GM19043 (cell line): Measurements from ENCODE around the gene MCL1.
"Not testable (repeated sequence)": the region's sequence is repeated elsewhere in the genome, so short reads cannot be mapped to it uniquely, and the experiment has no call there.

Experiments
- ATAC-seq: cut with Tn5 transposase; IDR thresholded peaks from one replicate; pipeline ENCODE4 v1.9.1; 2021; ENCODE audit warnings: low read depth; ENCODE audit not compliant: unreplicated experiment

The MCL1 gene

DNA sequence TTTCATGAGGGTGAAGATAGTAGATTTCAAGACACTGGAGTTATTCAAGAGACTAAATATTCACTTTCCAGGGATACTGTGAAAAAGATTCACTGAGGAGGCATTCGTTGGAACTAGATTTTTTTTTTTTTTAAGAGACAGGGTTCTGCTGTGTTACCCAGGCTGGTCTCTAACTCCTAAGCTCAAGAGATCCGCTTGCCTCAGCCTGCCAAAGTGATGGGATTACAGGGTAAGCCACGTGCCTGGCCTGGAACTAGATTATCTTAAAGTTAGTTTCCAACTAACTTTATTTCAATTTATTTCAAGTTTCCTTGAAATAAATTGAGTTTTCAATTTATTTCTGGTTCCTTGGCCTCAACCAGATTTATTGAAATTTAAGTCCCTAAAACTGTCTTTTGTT is 24.3 kb upstream of the MCL1 start:
- ATAC-seq = no peak

DNA sequence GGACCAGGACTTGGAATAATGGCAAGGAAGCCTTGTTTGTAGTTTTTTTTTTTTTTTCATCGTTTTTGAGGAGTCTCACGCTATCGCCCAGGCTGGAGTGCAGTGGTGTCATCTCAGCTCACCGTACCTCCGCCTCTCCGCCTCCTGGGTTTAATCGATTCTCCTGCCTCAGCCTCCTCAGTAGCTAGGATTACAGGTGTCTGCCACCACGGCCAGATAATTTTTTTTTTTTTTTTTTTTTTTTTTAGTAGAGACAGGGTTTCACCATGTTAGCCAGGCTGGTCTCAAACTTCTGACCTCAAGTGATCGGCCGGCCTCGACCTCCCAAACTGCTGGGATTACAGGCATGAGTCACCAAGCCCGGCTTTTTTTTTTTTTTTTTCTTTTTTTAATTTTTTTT is 23.0 kb upstream of the MCL1 start:
- not testable (repeated sequence) for ATAC-seq

DNA sequence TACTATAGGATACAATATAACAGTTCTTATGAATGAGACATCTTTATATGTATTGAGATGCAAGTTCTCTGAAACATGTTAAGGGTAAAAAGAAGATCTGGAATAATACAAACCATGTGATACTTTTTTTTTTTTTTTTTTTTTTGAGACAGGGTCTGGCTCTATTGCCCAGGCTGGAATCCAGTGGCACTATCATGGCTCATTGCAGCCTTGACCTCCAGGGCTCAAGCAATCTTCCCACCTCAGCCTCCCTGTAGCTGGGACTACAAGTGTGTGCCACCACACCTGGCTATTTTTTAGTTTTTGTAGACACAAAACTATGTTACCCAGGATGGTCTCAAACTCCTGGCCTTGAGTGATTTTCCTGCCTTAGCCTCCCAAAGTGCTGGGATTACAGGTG is 22.1 kb upstream of the MCL1 start:
- no peak for ATAC-seq

DNA sequence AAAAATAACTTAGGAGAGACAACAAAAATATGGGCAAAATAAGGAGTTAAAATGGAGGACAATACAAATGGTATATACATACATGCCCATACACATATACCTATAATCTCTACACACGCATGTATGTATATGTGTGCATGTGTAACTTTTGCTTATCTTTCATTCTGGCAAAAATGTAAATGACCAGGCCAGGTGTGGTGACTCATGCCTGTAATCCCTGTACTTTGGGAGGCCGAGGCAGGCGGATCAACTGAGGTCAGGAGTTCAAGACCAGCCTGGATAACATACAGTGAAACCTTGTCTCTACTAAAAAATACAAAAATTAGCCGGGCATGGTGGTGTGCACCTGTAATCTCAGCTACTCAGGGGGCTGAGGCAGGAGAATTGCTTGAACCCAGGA is 18.9 kb upstream of the MCL1 start:
- not testable (repeated sequence) for ATAC-seq

DNA sequence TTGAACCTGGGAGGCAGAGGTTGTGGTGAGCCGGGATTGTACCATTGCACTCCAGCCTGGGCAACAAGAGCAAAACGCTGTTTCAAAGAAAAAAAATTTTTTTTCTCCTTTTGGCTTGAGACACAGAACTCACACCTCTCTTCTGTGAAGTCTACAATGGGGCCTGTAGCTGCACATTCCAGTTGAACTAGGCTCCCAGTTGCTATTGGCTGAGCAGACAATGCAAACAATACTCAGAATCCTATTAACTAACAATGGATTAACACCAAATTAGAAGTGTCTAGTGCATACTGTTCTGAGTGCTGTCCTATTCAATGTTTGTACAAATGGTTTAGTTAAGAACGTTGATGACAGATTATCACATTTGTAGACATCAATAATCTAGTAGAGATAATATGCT is 17.6 kb upstream of the MCL1 start:
- ATAC-seq = no peak

DNA sequence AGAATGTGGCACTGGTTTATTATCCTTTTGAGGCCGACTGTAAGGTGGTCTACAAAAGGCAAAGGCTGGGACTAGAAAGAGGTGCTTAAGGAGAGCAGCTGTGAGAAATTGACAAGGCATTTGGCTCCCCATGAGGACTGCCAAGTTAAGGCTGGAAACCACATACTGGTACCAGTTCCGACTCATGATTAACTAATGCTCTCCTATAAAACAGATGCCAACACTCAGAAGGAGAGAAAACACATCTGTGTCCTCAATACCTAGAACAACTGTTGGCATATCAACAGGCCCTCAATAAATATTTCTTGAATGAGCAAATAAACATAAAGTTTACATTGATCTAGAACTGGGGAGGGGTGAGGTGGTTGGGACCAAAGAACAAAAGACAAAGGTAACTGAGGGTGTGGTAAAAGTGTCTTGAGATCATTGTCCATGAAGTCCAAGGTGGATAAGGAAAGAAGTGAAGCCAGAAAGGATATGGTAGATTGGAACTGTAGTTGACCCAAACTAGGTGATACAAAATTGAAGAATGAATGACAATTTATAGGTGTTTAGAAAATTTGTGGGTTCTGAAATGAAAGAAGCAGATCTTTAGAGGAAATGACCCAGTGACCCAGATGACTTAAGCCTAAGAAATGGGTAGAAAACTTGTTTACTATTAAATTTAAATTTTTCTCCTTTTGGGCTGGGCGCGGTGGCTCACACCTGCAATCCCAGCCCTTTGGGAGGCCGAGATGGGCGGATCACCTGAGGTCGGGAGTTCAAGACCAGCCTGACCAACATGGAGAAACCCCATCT is 16.9 kb upstream of the MCL1 start:
- no peak for ATAC-seq

DNA sequence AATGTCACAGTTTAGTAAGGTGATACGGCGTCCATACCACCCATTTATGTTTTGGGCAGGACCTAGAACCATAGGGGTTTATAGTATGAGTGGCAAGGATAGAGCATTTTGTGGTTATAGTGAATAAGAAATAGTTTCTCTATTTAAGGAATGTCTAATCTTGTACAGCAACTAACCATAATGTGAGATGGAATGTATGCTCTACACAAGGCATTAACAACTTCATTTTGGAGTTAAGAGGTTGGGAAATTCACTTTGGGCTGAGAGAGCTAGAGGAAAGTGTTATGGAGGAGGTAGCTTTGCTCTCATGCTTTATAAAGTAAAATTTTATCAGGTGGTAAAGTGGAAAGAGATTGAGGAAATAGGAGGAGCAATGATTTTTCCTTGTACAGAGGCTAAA is 3.0 kb upstream of the MCL1 start:
- ATAC-seq = no peak

DNA sequence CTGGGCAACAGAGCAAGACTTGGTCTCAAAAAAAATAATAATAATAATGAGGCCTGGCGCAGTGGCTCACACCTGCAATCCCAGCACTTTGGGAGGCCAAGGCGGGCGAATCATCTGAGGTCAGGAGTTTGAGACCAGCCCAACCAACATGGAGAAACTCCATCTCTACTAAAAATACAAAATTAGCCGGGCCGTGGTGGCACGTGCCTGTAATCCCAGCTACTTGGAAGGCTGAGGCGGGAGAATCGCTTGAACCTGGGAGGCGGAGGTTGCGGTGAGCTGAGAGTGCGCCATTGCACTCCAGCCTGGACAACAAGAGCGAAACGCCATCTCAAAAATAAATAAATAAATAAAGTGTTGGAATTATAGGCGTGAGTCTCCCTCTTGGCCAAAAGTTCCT is 2.6 kb upstream of the MCL1 start:
- not testable (repeated sequence) for ATAC-seq

DNA sequence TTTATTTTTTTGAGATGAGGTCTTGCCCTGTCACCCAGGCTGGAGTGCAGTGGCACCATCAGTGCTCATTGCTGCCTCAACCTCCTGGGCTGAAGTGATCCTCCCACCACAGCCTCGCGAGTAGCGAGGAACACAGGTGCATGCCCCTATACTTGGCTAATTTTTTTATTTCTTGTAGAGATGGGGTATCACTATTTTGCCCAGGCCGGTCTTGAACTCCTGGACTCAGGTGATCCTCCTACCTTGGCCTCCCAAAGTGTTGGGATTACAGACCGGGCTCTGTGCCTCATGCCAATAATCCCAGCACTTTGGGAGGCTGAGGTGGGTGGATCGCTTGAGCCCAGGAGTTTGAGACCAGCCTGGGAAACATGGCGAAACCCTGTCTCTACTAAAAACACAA is 2.0 kb upstream of the MCL1 start:
- not testable (repeated sequence) for ATAC-seq

DNA sequence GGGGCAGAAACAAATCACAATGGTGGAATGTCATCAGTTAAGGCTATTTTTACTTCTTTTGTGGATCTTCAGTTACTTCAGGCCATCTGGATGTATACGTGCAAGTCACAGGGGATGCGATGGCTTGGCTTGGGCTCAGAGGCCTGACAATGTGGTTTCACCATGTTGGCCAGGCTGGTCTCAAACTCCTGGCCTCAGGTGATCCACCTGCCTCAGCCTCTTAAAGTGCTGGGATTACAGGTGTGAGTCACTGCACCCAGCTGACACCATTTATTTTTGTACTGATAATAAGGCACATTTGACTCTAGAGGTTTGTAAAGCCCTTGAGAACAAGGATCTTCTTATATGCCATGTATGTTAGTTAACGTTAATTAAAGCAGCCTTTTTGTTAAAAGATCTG is 1.6 kb upstream of the MCL1 start:
- not testable (repeated sequence) for ATAC-seq

DNA sequence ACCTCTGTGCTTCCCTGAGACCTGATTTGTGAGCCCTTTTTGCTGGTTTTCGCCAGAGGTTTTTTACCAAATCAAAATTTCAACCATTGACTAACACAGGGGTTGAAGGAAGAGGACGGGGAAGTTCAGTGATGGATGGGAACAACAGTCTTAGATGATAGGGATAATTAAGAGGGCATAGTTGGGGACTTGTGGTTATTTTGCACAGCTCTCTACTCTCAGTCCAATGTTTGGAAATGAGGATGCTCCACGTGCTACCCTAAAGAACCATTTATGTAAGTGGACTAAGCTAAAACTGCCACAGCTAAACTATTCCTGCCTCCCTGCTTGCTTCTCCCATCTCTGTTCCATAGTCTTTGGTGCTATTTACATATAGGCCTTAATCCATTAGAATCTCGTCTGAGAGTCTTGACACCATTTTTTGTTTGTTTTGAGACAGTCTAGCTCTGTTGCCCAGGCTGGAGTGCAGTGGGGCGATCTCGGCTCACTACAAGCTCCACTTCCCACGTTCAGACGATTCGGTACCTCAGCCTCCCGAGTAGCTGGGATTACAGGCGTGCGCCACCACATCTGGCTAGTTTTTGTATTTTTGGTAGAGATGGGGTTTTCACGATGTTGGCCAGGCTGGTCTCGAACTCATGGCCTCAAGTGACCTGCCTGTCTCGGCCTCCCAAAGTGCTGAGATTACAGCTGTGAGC is 684 bp upstream of the MCL1 start:
- no peak for ATAC-seq

DNA sequence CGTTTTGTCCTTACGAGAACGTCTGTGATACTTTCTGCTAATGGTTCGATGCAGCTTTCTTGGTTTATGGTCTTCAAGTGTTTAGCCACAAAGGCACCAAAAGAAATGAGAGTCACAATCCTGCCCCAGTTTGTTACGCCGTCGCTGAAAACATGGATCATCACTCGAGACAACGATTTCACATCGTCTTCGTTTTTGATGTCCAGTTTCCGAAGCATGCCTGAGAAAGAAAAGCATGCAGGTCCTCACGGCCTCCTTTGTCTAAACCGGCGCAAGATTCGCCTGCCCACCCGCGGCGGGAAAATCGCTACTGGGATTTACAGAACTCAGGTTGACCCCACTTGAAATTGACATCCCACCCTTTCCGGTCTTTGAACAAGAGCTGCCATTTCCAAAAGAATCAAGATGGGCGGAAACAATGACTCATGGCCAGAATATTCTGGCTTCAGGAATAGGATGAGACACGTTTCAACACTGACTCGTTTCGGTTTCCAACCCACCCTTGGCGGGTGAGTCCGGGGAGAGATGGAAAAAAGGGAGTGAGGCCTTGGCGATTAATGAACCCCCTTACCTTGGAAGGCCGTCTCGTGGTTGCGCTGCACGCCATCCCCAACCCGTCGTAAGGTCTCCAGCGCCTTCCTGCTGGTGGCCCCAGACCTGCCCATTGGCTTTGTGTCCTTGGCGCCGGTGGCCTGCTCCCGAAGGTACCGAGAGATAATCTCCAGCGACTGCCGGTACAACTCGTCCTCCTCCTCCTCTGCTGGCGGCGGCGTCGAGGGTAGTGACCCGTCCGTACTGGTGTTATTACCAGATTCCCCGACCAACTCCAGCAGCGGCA is 919 bp downstream of the MCL1 start:
- no peak for ATAC-seq

DNA sequence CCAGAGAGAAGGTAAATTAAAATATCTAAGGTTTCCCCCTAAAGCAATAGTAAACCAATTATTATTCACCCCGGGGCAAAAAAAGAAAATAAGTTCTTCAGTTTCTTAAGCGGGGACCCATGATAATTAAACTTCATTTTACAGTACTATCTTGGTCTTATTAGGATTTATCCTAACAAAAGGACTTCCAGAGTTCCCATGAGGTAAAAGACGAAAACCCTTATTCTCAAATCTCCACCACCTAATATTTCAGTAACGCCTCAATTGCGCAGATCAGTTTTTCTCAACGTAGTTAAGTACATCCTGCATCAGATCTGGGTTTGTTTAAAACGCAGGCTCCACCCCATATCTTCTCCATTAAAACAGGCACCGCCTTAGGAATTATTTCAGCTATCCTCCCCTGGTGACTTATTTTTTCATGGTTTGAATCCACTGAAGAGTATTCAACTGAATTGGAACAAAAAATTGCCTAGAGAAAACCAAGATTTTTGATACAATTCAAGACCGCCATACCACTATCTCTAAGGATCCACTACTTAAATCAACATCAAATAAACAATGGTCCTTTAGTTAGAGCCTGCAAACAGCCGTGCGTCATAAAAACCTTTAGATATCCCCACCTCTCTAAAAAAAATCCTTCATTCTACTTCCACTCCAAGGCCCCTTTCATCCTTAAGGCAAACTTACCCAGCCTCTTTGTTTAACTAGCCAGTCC is 1.7 kb downstream of the MCL1 start:
- ATAC-seq = no peak

DNA sequence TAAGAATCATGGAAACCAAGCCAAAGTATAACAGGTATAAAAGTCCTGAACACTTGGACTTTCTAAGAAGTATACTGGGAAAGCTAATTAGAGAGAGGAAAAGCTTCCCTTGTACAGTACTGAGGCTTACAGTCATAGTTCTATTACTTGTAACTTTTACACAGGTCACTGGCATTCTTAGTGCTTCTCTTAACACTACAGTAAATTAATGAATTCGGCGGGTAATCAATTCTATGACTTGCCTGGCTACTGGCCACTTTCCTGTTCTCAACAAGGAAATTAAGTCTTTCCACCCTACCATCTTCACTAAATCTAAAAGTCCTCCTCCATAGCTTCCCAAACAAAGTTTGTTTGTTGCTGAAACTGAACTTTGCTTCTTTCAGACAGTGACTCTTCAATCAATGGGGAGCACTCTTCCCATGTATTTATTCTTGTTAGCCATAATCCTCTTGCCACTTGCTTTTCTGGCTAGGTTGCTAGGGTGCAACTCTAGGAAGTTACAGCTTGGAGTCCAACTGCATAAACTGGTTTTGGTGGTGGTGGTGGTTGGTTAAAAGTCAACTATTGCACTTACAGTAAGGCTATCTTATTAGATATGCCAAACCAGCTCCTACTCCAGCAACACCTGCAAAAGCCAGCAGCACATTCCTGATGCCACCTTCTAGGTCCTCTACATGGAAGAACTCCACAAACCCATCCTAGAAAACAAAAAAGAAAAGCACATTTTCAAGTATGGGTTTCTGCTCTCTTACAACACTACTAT is 2.4 kb downstream of the MCL1 start:
- no peak for ATAC-seq

DNA sequence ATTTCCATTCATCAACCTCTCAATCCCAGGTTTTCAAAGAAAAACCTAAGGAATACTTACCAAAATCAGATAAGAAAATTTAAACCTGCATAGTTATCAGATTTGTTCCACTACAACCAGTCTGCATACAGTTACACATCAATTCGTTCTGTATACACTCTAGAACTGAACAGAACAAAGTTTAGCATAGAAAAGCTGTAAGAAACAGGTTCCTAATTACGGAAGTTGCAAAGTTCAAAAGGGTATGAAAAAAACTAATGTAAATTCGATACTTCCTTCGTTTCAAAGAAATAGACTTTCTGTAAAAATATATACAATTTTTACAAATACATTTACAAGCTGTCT is 3.1 kb downstream of the MCL1 start:
- no peak for ATAC-seq

DNA sequence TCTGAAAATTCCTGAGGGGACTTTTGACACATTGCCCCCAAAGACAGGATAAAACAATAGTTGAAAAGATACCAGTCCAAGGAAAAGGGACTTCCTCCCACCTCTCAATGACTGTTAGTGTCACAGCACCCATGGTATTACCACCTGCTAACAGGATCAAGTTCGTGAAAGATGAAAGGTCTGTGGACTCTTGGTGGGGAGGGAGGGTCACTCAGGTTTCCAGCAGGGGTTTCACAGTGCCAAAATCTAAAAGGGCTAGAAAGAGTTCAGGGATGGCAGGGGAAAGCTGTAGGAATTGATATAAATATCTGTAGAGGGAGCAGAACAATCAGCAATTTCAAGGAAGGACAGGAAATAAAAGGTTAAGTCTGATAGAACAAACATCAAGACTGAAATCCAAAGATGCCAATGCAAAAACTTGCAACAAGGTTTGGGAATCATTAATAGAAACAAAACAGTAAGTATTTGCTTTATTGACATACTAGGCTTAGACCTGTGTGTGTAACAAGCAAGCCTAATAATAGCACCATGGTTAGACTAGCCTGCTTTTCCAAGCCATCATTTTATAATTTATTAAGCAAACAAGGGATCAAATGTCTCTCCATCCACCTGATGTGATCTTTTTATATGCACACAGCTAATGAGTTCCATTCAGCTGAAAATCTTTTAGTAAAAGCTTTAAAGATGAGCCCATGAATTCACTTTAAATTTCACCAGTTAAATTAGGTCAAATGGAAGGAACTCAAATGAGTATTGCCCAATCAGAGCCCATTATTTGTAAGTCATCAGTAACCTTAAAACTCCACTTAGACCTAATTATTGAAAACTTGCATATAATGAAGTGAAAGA is 3.7 kb downstream of the MCL1 start:
- no peak for ATAC-seq

DNA sequence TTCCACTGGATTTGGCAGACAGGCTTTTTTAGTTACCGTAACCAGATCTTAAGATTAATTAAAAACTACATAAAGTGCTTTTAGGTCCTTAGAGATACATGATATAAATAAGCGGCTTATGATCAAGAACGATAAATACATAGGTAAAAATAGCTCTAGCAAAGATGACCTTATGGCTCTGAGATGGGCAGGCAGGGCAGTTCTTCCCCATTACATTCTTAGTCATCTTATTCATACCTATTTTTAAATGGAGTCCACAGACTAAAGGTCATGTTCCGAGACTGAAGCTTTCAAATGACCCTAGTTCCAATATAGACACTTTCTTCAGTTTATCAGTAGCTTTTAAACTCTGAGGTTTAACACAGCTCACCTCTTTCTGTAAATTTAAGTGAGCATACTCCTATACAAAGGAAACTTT is 4.3 kb downstream of the MCL1 start:
- no peak for ATAC-seq

DNA sequence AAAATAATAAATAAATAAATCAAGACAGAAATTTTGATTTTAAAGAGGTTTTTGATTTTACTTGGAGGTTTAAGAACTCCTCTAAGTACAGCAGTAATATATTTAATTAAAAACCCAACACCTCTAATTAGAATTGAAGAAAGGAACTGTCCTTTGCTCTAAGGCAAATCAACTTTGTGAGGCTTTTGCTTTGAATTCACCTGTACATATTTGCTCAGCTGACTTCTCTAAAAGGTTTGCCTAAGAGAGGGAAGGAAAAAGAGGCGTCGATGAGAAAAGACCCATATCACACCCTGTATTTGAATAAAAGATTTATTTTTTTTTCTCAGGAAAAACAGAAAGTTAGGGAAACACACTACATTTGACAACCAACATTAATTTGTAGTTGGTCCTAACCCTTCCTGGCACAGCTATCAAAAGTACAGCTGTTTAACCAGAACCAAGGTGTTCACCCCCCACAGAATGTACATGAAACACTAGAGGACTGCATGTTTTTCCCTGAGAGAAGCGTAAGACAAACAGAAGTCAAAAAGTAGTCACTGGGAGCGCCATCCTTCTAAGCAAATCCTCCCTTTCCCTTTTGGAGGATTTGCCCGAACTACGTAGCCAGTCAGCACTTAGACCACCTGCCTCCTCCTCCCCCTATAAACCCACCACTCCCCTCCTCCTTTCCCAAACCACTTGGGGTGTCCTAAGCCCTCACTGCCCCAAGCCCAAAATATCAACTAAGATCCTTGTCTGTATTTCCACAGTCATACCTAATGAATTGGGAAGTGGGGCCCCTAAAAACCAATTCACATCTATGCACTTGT is 4.9 kb downstream of the MCL1 start:
- no peak for ATAC-seq
